ENCODE data around the gene INMT. TPM values are rescaled to one million over a fixed set of nuclear protein-coding genes. Genes with fewer than 3 reads are reported as not detected.

The INMT gene
- polyA plus RNA-seq, 1 of the 3 experiments (the other 2 are of a cell fraction) = not detected

DNA sequence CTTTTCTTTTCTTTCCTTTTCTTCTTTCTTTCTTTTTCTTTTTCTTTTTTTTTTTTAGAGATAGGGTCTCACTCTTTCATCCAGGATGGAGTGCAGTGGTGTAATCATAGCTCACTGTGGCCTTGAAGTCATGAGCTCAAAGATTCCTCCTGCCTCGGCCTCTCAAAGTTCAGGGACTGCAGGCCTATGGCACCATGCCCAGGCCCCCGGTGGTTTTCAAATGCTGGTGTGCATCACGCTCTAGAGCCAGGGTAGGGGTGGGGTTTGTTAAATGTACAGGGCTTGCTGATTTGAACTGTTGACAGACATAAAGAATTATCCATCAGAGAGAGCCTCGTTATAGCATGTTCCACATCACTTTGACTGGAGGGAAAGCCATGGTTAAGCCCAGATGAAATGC lies 25.0 kb downstream of the INMT start (continued):
- TF ChIP-seq, protein P1, sequence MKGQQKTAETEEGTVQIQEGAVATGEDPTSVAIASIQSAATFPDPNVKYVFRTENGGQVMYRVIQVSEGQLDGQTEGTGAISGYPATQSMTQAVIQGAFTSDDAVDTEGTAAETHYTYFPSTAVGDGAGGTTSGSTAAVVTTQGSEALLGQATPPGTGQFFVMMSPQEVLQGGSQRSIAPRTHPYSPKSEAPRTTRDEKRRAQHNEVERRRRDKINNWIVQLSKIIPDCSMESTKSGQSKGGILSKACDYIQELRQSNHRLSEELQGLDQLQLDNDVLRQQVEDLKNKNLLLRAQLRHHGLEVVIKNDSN (IDR thresholded peaks at IDR 0.05; ENCODE audit: borderline replicate concordance, low read depth) = no peak
- TF ChIP-seq, protein P2, sequence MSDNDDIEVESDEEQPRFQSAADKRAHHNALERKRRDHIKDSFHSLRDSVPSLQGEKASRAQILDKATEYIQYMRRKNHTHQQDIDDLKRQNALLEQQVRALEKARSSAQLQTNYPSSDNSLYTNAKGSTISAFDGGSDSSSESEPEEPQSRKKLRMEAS (IDR thresholded peaks at IDR 0.05; ENCODE audit: low read depth) = no peak
- TF ChIP-seq ELF1 (IDR thresholded peaks at IDR 0.05) = no peak
- no peak for TF ChIP-seq RCOR1 (IDR thresholded peaks at IDR 0.05; ENCODE audit: low read length)

DNA sequence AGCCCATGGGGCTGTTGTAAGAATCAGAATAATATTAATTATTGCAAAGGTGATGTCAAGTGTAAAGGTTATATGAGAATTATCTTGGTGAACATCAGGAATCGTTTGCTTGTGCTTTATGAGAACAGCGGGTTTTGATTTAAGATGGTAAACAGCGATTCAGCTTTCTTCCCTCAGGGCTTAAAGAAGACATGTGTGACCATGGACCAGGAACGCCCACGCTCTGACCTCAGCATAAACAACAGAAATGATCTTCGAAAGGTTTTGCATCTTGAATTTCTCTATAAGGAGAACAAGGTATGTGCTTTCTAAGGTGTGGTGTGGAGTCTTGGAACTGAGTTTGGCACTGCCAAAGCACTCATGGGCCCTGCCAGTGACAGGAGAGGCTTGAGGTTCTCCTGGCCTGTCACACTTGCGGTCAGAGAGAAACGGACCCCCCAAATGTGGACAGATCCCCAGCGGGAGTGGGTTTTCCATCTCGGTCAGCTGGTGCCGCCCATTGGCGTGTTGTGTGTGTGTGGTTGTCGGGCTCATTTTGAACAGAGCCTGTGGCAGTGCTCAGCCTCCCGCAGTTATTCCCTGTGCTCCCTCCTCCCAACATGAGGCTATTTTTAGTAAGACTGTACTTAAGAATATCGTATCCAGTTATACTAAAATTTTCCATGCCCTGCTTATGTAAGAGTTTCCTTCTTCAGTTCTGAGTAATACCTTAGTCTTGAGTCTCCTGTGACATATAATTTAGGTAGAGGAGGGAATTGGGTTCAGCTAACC lies 26.5 kb downstream of the INMT start:
- H3K9ac ChIP-seq = no peak overlapping the region
- POLR2A ChIA-PET = no interaction called here
- no peaks in the 10 kb centered on the region for H3K27me3 ChIP-seq (ENCODE audit: insufficient read depth)
- 81% methylated on average over 9 of the region's 15 CpGs for WGBS (ENCODE audit: low lambda C conversion rate)
- peaks cover 0 to 17% of the 10 kb centered on the region in 2 experiments; a peak in 1 of 4 replicates for H3K4me1 ChIP-seq (ENCODE audit: control insufficient read depth in 1 of 2, insufficient read depth in 2 of 2, low read depth in 1 of 2, low read length in 1 of 2)
- no peak overlapping the region for H2AFZ ChIP-seq (ENCODE audit: low read depth)
- no peak overlapping the region for H3K27ac ChIP-seq (ENCODE audit: low read depth in 2 of 2, low read length in 1 of 2)
- no peaks in the 10 kb centered on the region for H3F3A ChIP-seq (replicated peaks; ENCODE audit: insufficient read depth)
- H3K79me2 ChIP-seq (ENCODE audit: insufficient read depth) = no peaks in the 10 kb centered on the region
- H3K36me3 ChIP-seq (replicated peaks in 1 of 2; ENCODE audit: control insufficient read depth in 1 of 2, insufficient read depth in 2 of 2, low read length in 1 of 2) = peaks cover 16 to 56% of the 10 kb centered on the region in 2 experiments
- H3K9me3 ChIP-seq = no peaks in the 10 kb centered on the region
- TF ChIP-seq MEF2A (IDR thresholded peaks at IDR 0.05; ENCODE audit: borderline replicate concordance, low read depth) = peak; percentile 25; the same call in 1 of the 2 replicates
- TF ChIP-seq MXI1 (IDR thresholded peaks at IDR 0.05; ENCODE audit: low read depth, low read length) = no peak
- H3K4me2 ChIP-seq = no peak overlapping the region
- H3K4me3 ChIP-seq (ENCODE audit: low read depth in 2 of 2, low read length in 1 of 2) = no peak overlapping the region
- H3K9me2 ChIP-seq = no peaks in the 10 kb centered on the region
- no peaks in the 10 kb centered on the region for H4K20me1 ChIP-seq (ENCODE audit: insufficient read depth)
- DNase-seq = no peak
- CTCF ChIA-PET = interaction anchor here (0.9 to 1.4 kb wide), 5 partner anchors 37 to 229 kb away, joined by 3 to 7 read pairs (median 3); no protein-coding TSS in a partner anchor

DNA sequence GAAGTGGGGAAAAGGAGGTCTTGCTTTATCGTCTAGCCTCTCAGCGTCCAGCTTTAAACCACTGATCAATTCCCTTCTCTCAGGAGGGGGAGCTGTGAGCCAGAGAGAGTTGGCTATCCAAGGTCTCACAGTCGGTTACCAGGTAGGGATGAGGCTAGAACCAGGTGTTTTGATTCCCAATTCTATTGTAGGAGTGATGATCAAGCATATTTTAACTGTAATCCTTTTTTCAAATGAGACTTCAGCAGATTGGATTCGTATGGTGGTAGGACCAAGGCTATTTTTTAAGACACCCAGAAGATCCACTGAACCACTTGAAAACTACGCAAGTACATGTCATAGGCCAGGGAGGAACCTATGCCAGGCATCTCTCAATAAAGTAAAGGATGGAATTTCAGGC lies 27.6 kb downstream of the INMT start:
- Histone ChIP-seq H3F3A (replicated peaks; ENCODE audit: insufficient read depth) (no peaks in the 10 kb centered on the region), H4K20me1 (ENCODE audit: insufficient read depth) (no peaks in the 10 kb centered on the region), H3K27me3 (ENCODE audit: insufficient read depth) (no peaks in the 10 kb centered on the region), H3K9me3 (no peaks in the 10 kb centered on the region), H3K9me2 (no peaks in the 10 kb centered on the region), H2AFZ (ENCODE audit: low read depth) (no peak overlapping the region), H3K4me1 (ENCODE audit: control insufficient read depth in 1 of 2, insufficient read depth in 2 of 2, low read depth in 1 of 2, low read length in 1 of 2) (peaks cover 0 to 17% of the 10 kb centered on the region in 2 experiments; a peak in 1 of 4 replicates), H3K79me2 (ENCODE audit: insufficient read depth) (no peaks in the 10 kb centered on the region), H3K27ac (ENCODE audit: low read depth in 2 of 2, low read length in 1 of 2) (no peak overlapping the region), H3K36me3 (replicated peaks in 1 of 2; ENCODE audit: control insufficient read depth in 1 of 2, insufficient read depth in 2 of 2, low read length in 1 of 2) (peaks cover 16 to 66% of the 10 kb centered on the region in 2 experiments), H3K4me2 (no peak overlapping the region), H3K9ac (no peak overlapping the region), H3K4me3 (ENCODE audit: low read depth in 2 of 2, low read length in 1 of 2) (no peak overlapping the region)
- TF ChIP-seq FOXJ3 (CRISPR knock-in tag; IDR thresholded peaks at IDR 0.05) (no peak), TAF1 (IDR thresholded peaks at IDR 0.05; ENCODE audit: borderline replicate concordance, low read depth, low read length) (no peak), EP300 (IDR thresholded peaks at IDR 0.05; ENCODE audit: borderline replicate concordance in 1 of 2, low read depth in 1 of 2, low read length in 1 of 2) (no peak)
- TF ChIP-seq, protein P1 (IDR thresholded peaks at IDR 0.05; ENCODE audit: borderline replicate concordance, low read depth) = no peak
- no peak for DNase-seq
- WGBS (ENCODE audit: low lambda C conversion rate) = 74% methylated on average over 5 of the region's 5 CpGs
- ChIA-PET POLR2A (no interaction called here), CTCF (interaction anchor here (1.5 kb wide), 1 partner anchor 40 kb away, joined by 5 read pairs; no protein-coding TSS in a partner anchor)

Measured in SK-N-SH (cell line).